NB4 (cell line): Measurements from ENCODE around the gene SCLT1.

Experiments
- TF ChIP-seq, protein P1 (sequence below): IDR thresholded peaks from one replicate; pipeline ENCODE4 v1.5.1; 2012; ENCODE audit warnings: low read depth, low read length
- TF ChIP-seq, protein P2 (sequence below): IDR thresholded peaks from 2 replicates; pipeline ENCODE4 v1.6.1; 2011; ENCODE audit warnings: low read depth, low read length

DNA sequence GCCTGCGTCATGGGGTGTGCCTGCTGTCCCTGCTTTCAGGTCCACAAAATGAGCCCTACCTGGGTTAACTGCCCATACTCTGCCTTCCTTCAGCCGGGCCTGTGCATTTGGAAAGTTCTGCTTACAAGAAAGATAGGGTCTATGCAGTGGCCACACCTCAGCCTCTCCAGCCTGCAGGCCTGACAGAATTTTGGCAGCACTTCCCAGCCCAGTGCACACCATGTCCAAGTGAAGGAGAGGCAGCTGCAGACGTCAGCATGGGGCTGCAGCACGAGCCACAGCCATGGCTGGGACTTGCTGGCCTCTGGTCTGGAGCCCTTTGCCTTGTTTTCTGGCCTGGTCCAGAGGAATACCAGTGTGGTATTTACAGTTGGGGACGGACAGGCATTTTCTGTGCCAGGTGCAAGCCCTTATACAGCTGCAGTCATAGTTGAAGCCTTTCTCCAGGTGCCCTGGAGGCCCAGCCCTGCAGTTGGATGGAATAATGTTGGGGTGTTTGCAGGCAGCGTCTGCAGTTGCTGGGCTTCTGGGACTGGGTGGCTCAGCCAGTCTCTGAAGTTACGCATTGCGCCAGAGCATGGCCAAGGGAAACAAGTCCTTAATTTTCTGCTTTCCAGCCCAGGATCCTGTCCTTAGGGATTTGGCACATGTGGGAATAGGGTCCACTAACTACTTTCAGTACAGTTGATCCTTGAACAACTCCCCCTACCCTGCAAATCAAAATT lies 257.7 kb downstream of the SCLT1 start:
- TF ChIP-seq, protein P1, sequence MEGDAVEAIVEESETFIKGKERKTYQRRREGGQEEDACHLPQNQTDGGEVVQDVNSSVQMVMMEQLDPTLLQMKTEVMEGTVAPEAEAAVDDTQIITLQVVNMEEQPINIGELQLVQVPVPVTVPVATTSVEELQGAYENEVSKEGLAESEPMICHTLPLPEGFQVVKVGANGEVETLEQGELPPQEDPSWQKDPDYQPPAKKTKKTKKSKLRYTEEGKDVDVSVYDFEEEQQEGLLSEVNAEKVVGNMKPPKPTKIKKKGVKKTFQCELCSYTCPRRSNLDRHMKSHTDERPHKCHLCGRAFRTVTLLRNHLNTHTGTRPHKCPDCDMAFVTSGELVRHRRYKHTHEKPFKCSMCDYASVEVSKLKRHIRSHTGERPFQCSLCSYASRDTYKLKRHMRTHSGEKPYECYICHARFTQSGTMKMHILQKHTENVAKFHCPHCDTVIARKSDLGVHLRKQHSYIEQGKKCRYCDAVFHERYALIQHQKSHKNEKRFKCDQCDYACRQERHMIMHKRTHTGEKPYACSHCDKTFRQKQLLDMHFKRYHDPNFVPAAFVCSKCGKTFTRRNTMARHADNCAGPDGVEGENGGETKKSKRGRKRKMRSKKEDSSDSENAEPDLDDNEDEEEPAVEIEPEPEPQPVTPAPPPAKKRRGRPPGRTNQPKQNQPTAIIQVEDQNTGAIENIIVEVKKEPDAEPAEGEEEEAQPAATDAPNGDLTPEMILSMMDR, result no peak
- TF ChIP-seq, protein P2, sequence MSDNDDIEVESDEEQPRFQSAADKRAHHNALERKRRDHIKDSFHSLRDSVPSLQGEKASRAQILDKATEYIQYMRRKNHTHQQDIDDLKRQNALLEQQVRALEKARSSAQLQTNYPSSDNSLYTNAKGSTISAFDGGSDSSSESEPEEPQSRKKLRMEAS, result no peak
